ENCODE results near the gene ARHGEF19.

ARHGEF19 gene

GRCh38 chr1:16207318-16208269 lies 4.9 kb downstream of the ARHGEF19 start:
- TF ChIP-seq, protein P1, sequence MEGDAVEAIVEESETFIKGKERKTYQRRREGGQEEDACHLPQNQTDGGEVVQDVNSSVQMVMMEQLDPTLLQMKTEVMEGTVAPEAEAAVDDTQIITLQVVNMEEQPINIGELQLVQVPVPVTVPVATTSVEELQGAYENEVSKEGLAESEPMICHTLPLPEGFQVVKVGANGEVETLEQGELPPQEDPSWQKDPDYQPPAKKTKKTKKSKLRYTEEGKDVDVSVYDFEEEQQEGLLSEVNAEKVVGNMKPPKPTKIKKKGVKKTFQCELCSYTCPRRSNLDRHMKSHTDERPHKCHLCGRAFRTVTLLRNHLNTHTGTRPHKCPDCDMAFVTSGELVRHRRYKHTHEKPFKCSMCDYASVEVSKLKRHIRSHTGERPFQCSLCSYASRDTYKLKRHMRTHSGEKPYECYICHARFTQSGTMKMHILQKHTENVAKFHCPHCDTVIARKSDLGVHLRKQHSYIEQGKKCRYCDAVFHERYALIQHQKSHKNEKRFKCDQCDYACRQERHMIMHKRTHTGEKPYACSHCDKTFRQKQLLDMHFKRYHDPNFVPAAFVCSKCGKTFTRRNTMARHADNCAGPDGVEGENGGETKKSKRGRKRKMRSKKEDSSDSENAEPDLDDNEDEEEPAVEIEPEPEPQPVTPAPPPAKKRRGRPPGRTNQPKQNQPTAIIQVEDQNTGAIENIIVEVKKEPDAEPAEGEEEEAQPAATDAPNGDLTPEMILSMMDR (IDR thresholded peaks at IDR 0.05; ENCODE audit: insufficient read depth, missing control alignments) = no peak
- FAIRE-seq (no peak), DNase-seq (ENCODE audit: insufficient read length, low spot score) (no peak)

DNA sequence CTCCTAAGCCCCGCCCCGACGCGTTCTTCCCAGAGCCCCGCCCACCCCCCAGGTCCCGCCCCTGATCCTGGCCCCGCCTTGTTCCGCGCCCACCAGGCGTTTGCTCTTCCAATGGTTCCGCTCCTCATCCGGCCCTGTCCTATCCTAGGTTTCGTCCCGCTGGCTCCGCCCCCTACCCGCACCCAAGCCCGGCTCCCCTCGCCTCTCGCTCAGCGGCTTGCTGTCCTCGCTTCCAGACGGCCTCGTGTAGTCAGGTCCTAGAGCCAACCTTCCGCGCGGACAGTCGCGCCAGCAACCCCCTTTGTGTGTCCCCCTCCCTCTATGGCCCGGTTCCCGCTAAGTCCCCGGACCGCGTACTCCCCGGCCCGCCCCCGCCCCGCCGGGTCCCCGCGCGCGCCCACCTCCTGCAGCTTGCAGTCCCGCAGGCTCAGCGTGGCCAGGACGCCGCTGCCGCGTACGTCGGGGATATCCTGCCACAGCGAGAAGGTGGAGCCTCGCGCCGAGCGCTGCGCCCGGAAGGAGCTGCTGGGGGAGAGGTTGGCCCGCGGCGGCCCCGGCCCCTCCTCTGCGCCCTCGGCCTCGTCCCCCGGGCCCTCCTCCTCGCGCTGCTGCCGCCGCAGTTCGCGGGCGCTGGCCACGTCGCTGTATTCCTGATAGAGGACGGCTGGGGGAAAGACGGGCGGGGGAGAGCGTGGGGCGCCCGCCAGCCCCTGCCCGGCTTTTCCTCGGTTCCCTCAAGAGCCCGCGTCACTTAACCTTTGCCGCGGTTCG lies 5.7 kb downstream of the ARHGEF19 start:
- DNase-seq (ENCODE audit: insufficient read length, low spot score) = peak; percentile 35
- FAIRE-seq = no peak
- TF ChIP-seq, protein P1 (IDR thresholded peaks at IDR 0.05; ENCODE audit: insufficient read depth, missing control alignments) = no peak

DNA sequence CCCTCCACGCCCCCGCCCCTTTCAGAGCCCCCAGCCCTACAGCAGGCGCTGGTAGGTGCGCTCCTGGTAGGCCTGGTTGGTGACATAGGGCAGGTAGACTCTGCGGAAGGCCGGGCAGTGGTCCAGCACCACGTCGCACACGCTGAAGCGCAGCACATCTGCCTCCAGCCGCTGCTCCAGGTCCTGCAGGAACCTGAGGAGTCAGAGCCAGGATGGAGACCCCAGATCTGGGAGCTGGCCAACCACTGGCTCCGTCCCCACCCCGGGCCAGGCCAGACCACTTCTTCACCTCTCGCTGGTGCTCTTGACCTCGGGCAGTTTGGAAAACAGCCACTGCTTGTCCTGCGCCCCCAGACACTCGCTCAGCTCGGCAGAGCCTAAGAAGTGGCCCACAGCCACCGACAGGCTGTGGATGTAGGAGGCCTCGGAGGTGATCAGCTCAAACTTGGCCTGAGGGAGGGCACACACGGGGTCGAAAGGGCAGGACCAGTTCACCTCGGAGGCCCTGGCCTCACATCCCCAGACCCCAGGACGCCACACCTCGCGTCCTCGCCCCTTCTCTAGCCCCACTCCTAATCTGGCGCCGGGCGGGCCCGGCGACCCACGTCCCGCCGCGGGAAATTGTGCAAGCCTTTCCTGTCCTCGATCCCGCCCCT lies 6.4 kb downstream of the ARHGEF19 start:
- DNase-seq (ENCODE audit: insufficient read length, low spot score) = no peak
- TF ChIP-seq, protein P1 (IDR thresholded peaks at IDR 0.05; ENCODE audit: insufficient read depth, missing control alignments) = no peak
- no peak for FAIRE-seq

GRCh38 chr1:16205334-16205671 lies 7.1 kb downstream of the ARHGEF19 start:
- TF ChIP-seq, protein P1 (IDR thresholded peaks at IDR 0.05; ENCODE audit: insufficient read depth, missing control alignments) = no peak
- FAIRE-seq (no peak), DNase-seq (ENCODE audit: insufficient read length, low spot score) (no peak)

GRCh38 chr1:16204634-16205333 lies 7.7 kb downstream of the ARHGEF19 start:
- FAIRE-seq (no peak), DNase-seq (ENCODE audit: insufficient read length, low spot score) (no peak)
- TF ChIP-seq, protein P1 (IDR thresholded peaks at IDR 0.05; ENCODE audit: insufficient read depth, missing control alignments) = peak; percentile 34

- FAIRE-seq (no peak), DNase-seq (ENCODE audit: insufficient read length, low spot score) (no peak)
- TF ChIP-seq, protein P1 (IDR thresholded peaks at IDR 0.05; ENCODE audit: insufficient read depth, missing control alignments) = no peak
Observed at GRCh38 chr1:16204216-16204615, 8.2 kb downstream of the ARHGEF19 start.
